Panc1 (cell line): Measurements from ENCODE around the gene DLGAP4. TPM values are rescaled to one million over a fixed set of nuclear protein-coding genes. Genes with fewer than 3 reads are reported as not detected.

Experiments
- ATAC-seq: fragments of 200-7000 bp; cut with Tn5 transposase; 2 replicates; pipeline ENCODE4 v1.9.1; 2020; ENCODE audit warnings: mild to moderate bottlenecking, moderate library complexity
- BruUV-seq: library from RNA; stranded (reverse); fragments of 400-500 nt; replicated peaks from 2 replicates; lab custom pipeline; 2021; lab: Mats Ljungman, UMichigan
- CTCF ChIA-PET: fragments of 300-600 bp; sonication (Branson Sonifier 250); formaldehyde crosslinking; loops from one replicate; lab custom pipeline; 2022; ENCODE audit warnings: antibody characterized with exemption; lab: Charles Lee
- POLR2A ChIA-PET: fragments of 300-600 bp; sonication (Branson Sonifier 250); formaldehyde crosslinking; loops from one replicate; lab custom pipeline; 2022; ENCODE audit warnings: antibody characterized with exemption; lab: Charles Lee
- DNase-seq: peaks from one replicate; pipeline ENCODE4 v3.0.0-alpha.2; 2010; ENCODE audit warnings: low read depth, low spot score
- H3K27ac ChIP-seq: 2 replicates; pipeline ENCODE4 v1.5.1; 2011; ENCODE audit warnings: mild to moderate bottlenecking, low read length, inconsistent platforms
- H3K27me3 ChIP-seq: fragments of 200-500 bp; sonication (Bioruptor generic); 2 replicates; pipeline ENCODE4 v1.6.0; 2014; ENCODE audit warnings: low read length, inconsistent platforms; ENCODE audit not compliant: control insufficient read depth, insufficient read depth
- H3K36me3 ChIP-seq: fragments of 200-500 bp; sonication (Bioruptor generic); 2 replicates; pipeline ENCODE4 v1.5.1; 2014; ENCODE audit warnings: inconsistent platforms, mild to moderate bottlenecking, low read length, moderate library complexity; ENCODE audit not compliant: control insufficient read depth, insufficient read depth
- H3K4me1 ChIP-seq: 2 replicates; pipeline ENCODE4 v1.5.1; 2011; ENCODE audit warnings: inconsistent platforms, mild to moderate bottlenecking, low read length, moderate library complexity; ENCODE audit not compliant: control insufficient read depth, insufficient read depth
- H3K4me3 ChIP-seq, 2 experiments: 2 replicates each; pipeline ENCODE4 v1.5.1; 2011 to 2012; ENCODE audit warnings: low read depth in 2 of 2, low read length in 2 of 2, mild to moderate bottlenecking in 2 of 2, inconsistent platforms in 1 of 2, moderate library complexity in 1 of 2
- H3K9me3 ChIP-seq: fragments of 200-500 bp; sonication (Bioruptor generic); 2 replicates; pipeline ENCODE4 v1.5.1; 2014; ENCODE audit warnings: low read depth, mild to moderate bottlenecking, inconsistent platforms, low read length, moderate library complexity; ENCODE audit not compliant: control insufficient read depth, insufficient read depth
- POLR2AphosphoS5 ChIP-seq: IDR thresholded peaks from 2 replicates; pipeline ENCODE4 v1.6.1; 2012; ENCODE audit warnings: mild to moderate bottlenecking, low read depth, low read length, moderate library complexity
- REST ChIP-seq, 2 experiments: IDR thresholded peaks; 2 replicates each; pipeline ENCODE4 v1.6.1; 2011 to 2012; ENCODE audit warnings: low read depth in 2 of 2, control low read depth in 1 of 2, low read length in 1 of 2, mild to moderate bottlenecking in 1 of 2, moderate library complexity in 1 of 2; ENCODE audit not compliant: insufficient read depth in 1 of 2
- SIN3A ChIP-seq: IDR thresholded peaks from 2 replicates; pipeline ENCODE4 v1.6.1; 2012; ENCODE audit warnings: low read depth, mild to moderate bottlenecking, low read length, moderate library complexity, borderline replicate concordance; ENCODE audit not compliant: insufficient read depth
- TCF7L2 ChIP-seq: IDR thresholded peaks from 2 replicates; pipeline ENCODE4 v1.6.1; 2011; ENCODE audit warnings: mild to moderate bottlenecking, low read depth, low read length, inconsistent platforms
- in situ Hi-C: cut with HindIII; loops from 2 replicates; pipeline ENCODE4 v1.10.0; 2016; ENCODE audit warnings: low sequenced_read_pairs, low pct_unique_long_range_greater_than_20kb
- intact Hi-C: fragments of 100-400 bp; cut with micrococcal nuclease; formaldehyde crosslinking; loops from one replicate; pipeline ENCODE4 v1.10.0; 2022; ENCODE audit not compliant: unreplicated experiment
- total RNA-seq: library from RNA; stranded (reverse); gene quantifications from one replicate; pipeline ENCODE4 v1.2.1, GENCODE V29; 2021; ENCODE audit not compliant: unreplicated experiment
- TF ChIP-seq, protein P1 (sequence below): fragments of 450-650 bp; IDR thresholded peaks from 2 replicates; pipeline ENCODE4 v1.5.1; 2017; ENCODE audit warnings: mild to moderate bottlenecking

The DLGAP4 gene
- total RNA-seq, 1 experiment from 2014 or later: 52.5 TPM

- TF ChIP-seq REST (IDR thresholded peaks at IDR 0.05; ENCODE audit: insufficient read depth in 1 of 2, low read depth in 2 of 2, low read length in 1 of 2) (no peak), TCF7L2 (no peak), SIN3A (no peak), POLR2AphosphoS5 (no peak)
- TF ChIP-seq, protein P1, sequence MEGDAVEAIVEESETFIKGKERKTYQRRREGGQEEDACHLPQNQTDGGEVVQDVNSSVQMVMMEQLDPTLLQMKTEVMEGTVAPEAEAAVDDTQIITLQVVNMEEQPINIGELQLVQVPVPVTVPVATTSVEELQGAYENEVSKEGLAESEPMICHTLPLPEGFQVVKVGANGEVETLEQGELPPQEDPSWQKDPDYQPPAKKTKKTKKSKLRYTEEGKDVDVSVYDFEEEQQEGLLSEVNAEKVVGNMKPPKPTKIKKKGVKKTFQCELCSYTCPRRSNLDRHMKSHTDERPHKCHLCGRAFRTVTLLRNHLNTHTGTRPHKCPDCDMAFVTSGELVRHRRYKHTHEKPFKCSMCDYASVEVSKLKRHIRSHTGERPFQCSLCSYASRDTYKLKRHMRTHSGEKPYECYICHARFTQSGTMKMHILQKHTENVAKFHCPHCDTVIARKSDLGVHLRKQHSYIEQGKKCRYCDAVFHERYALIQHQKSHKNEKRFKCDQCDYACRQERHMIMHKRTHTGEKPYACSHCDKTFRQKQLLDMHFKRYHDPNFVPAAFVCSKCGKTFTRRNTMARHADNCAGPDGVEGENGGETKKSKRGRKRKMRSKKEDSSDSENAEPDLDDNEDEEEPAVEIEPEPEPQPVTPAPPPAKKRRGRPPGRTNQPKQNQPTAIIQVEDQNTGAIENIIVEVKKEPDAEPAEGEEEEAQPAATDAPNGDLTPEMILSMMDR: no peak
- Histone ChIP-seq H3K4me3 (no peak overlapping the region), H3K27ac (no peak overlapping the region), H3K36me3 (no peaks in the 10 kb centered on the region), H3K9me3 (no peaks in the 10 kb centered on the region), H3K4me1 (no peaks in the 10 kb centered on the region), H3K27me3 (no peaks in the 10 kb centered on the region; the same call in 1 of the 2 replicates)
- in situ Hi-C loops: no loop called here
- CTCF ChIA-PET: no interaction called here
- no TSS peak for BruUV-seq
- DNase-seq (no peak), ATAC-seq (no peak)
- intact Hi-C loops: no loop called here
- POLR2A ChIA-PET: no interaction called here
Observed at GRCh38 chr20:36408219-36408618, 102.1 kb downstream of the DLGAP4 start.

- H3K27me3 ChIP-seq: peaks cover 2% of the 10 kb centered on the region; the same call in 1 of the 2 replicates
- H3K36me3 ChIP-seq: no peaks in the 10 kb centered on the region
- no peak overlapping the region for H3K27ac ChIP-seq
- BruUV-seq: no TSS peak
- no peak for DNase-seq
- no peaks in the 10 kb centered on the region for H3K4me1 ChIP-seq
- in situ Hi-C loops (no loop called here), intact Hi-C loops (no loop called here)
- no peaks in the 10 kb centered on the region for H3K9me3 ChIP-seq
- ATAC-seq: no peak
- POLR2A ChIA-PET: no interaction called here
- no peak for TF ChIP-seq REST (IDR thresholded peaks at IDR 0.05; ENCODE audit: insufficient read depth in 1 of 2, low read depth in 2 of 2, low read length in 1 of 2)
- no peak for TF ChIP-seq SIN3A
- no peak for TF ChIP-seq POLR2AphosphoS5
- TF ChIP-seq, protein P1: no peak
- TF ChIP-seq TCF7L2: no peak
- H3K4me3 ChIP-seq: no peak overlapping the region
- CTCF ChIA-PET: no interaction called here
Observed at GRCh38 chr20:36411861-36412454, 105.8 kb downstream of the DLGAP4 start.
